SH-SY5Y (cell line): ENCODE results near the gene TMIE.

Source experiments
- GATA2 ChIP-seq: IDR thresholded peaks from 2 replicates; pipeline ENCODE4 v1.6.1; 2011; ENCODE audit warnings: mild to moderate bottlenecking, low read depth, low read length
- GATA3 ChIP-seq: IDR thresholded peaks from 2 replicates; pipeline ENCODE4 v1.6.1; 2011; ENCODE audit warnings: low read depth, mild to moderate bottlenecking, low read length, moderate library complexity

GRCh38 chr3:46731795-46732194 is 30.6 kb downstream of the TMIE start:
- TF ChIP-seq GATA2 (no peak), GATA3 (no peak)
